ENCODE results near the gene S100A12.

The S100A12 gene

DNA sequence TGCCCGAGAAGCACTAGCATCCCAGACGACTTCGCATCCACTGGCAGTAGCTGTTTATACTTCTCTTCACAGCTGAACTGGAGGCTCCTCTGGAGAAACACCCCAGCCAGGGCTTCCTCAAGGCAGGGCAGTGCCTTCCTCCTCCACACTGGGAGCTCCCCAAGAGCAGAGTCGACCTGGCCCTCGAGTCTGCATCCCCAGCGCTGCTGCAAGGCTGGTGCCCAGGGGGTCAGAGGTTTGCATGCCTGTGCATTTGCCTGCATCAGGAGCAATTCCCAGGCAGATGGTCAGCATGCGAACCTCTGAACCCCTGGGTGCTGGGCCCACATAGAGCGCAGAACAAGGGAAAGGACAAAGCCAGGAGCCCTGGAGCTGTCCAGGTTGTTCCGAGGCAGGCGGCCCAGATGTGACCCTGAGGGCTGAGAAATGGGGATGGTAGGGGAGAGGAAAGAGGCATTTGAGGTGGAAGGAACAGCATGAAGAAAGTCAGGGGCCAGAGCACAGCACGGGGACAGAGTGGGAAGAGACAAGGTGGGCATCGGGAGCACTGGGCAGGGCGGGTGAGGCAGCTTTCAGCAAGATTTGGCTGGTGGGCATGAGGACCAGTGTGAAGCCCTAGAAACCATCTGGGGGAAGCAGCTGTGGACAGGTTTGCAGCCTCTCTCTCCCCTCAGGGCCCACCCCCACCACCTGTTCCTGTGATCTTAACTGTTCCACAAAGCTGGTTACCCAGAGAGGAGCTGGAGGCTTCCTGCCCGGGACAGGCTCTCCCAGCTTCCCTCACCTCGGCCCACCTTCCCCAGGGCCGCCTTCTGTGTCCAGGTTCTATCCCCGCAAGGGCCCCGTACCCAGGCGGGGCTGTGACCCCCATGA lies 21.9 kb upstream of the S100A12 start:
- no peak for DNase-seq (ENCODE audit: low spot score)

DNA sequence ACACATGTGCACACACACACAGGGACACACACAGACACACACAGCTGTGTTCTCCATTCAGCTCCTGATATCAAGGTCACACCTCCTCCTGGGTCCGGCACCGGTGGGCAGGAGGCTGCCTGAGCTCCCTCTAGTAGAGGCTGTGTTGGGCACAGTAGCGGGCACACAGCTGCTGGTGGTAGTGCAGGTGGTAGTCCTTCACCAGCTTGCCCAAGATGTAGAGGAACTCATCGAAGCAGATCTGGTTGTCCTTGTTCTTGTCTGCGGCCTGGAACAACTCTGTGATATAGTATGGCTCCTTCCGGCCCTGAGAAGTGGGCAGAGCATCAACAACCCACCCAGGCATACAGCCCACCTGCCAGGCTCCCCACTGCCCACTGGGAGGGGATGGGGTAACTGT lies 21.0 kb upstream of the S100A12 start:
- DNase-seq (ENCODE audit: low spot score), result no peak

DNA sequence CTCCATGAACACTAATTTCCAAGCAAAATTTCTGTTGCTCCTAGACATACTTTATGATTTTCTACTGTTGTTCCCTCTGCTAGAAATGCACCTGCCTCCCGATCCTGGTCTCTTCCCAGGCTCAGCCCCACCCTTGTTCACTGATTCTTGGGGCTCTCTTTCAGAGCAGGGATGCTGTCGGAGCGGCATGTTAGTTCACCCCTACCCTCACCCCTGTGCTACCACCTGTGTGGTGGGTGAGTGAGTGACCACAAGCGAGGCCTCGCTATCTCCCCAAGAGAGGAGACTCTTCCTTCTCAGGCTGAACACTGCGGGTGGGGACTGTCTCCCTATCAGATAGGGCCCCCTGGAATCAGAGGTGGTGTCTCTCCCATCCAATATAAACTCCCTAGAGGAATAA lies 20.4 kb upstream of the S100A12 start:
- DNase-seq (ENCODE audit: low spot score), result no peak

DNA sequence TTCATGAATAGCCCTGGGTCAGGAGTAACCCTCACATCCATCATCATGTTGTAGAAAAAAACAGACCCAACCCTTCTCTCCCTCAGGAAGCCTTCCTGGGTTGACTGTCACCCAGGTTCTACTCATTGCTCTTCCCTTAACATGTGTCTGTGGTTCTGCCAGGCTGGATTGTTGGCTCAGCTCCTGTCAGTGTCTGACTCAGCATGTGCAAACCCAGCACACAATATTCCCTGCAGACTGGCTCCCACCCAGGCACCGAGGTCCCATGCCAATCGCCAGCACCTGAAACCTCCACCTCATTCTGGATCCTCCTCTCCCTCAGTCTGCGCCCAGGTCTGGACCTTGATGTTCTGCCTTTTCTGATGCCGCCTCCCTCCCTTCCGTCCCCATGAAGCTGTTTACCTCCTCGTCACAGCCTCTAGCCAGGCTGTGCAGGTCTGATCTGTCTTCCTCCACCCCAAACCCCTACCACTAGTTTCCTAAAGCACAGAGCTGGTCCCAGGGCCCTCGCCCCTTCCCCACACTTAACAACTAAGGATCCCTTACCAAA lies 19.8 kb upstream of the S100A12 start:
- no peak for DNase-seq (ENCODE audit: low spot score)

DNA sequence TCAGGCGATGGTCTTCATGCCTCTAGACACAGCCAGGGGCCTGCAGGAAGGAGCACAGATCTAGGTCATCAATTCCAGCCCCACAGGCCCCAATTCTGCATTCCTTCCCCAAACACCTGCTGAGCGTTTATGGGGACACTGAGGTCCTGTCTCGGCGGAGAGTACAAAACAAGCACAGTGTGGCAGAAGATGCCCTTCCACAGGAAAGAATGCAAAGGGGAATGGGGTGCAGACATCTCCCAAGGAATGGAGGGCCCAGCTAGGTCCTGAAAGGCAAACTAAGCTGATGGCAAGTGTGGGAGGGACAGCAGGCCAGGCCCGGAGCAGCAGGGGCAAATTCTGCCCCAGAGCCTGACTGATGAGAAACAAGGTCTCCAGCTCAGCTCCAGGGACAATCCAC lies 19.0 kb upstream of the S100A12 start:
- DNase-seq (ENCODE audit: low spot score), result no peak

DNA sequence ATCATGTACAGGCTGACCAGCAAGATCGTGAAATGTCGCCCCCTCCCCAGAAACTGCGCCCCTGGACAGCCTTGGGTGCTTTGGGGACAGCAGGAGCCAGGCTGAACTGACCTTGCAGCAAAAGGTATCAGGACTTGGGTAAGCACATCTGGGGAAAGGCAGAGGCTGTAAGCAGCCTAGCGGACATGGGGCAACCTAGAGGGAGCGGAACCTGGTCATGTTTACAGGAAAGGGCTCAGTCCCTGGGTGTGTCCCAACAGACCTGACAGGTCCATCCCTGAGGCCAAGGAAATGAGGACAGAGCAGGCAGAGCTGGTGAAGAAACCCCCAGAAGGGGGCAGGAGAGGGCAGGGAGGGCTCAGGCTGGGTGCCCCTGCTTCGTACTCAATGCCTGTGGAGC lies 18.5 kb upstream of the S100A12 start:
- DNase-seq (ENCODE audit: low spot score), result no peak

DNA sequence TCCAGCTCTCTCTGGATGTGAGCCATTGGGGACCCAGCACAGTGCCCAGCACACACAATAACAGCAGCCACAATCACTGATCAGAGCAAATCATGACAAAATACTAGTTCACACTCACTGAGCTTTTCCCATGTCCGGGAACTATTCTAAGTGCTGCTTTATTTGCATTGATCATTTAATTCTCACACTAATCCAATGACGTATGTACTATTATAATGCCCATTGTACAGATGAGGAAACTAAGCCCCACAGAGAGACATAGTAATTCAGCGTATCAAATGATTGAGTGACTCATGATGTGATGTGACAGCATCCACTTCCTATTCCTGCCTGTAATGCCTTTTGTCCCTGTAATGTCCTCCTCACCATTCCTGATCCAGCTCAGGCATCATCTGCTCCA lies 17.4 kb upstream of the S100A12 start:
- DNase-seq (ENCODE audit: low spot score), result no peak

DNA sequence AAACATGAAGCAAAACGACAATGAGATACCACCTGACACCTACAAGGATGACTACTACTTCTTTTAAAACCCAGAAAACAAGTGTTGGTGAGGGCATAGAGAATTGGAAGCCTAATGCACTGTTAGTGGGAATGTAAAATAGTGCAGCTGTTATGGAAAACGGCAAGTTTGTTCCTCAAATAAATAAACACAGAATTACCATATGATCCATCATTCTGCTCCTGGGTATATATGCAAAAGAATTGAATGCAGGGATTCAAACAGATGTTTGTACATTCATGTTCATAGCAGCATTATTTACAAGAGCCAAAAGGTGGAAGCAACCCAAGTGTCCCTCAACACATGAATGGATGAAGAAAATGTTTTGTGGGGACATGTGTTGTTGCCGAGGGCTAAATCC lies 16.8 kb upstream of the S100A12 start:
- no peak for DNase-seq (ENCODE audit: low spot score)

DNA sequence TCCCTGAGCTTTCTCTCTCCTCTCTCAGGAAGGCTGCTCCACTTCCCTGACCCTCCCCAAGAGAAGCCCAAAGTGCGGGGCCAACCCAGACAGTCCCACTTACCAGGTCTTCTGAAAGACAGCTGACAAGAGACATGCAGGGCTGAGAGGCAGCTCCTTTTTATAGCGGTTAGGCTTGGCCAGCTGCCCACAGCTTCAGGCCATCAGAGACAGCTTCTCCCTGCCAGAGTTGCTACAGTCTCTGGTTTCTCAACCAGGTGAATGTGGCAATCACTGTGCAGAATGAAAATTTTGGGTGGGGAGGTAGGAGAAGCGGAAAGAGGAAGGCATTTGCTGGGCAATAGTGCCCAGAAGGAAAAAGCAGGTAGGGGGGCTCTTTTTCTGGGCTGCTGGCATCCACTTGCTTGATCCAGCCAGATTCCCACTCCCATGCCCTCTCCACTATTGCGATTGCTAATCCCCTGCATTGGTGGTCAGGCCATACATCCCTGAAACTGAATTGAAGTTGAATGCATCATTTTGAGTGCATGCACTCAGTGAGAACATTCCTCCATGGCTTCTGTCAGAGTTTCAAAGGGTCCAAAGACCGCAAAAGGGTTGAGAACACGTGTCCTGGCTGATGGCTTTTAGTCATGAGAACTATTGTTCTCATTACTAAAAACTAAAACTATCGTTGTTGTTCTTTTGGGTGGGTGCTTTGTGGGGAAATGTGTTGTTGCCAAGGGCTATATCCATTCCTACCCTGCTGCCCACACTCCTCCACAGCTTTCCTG lies 15.7 kb upstream of the S100A12 start, which contains the start of gene S100A8:
Gene S100A8, minus strand, starts transcription at position 136 of the 773 bp plus-strand sequence. CDS start 538 bp downstream, outside the sequence.
- DNase-seq (ENCODE audit: low spot score), result no peak

DNA sequence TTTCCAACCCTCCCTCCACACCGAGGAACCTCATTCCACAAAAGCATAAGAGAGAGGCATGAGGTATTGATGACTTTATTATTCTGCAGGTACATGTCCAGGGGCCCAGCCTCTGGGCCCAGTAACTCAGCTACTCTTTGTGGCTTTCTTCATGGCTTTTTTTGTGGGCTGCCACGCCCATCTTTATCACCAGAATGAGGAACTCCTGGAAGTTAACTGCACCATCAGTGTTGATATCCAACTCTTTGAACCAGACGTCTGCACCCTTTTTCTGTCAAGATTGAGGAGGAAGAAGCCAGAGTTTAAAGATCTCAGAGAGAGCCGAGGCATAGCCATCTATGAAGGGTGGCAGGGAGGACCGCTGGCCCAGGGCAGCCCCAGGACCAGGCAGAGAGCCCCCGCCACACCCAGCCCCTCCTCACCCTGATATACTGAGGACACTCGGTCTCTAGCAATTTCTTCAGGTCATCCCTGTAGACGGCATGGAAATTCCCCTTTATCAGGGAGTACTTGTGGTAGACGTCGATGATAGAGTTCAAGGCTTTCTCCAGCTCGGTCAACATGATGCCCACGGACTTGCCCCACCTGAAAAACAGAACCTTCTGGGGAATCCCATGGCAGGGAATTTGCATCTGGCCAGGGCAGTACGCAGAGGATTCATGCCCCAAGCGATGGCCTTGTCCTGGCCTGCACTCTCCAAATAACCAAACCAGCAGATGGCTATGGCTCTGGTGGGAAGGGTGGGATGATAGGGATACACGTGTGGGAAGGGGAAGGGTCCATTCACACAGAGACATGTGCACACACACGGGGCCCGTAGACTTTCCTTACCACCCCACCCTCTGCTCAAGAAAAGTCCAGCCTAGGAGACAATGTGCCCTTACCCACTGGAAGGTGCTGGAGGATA lies 14.8 kb upstream of the S100A12 start:
- DNase-seq (ENCODE audit: low spot score), result no peak

DNA sequence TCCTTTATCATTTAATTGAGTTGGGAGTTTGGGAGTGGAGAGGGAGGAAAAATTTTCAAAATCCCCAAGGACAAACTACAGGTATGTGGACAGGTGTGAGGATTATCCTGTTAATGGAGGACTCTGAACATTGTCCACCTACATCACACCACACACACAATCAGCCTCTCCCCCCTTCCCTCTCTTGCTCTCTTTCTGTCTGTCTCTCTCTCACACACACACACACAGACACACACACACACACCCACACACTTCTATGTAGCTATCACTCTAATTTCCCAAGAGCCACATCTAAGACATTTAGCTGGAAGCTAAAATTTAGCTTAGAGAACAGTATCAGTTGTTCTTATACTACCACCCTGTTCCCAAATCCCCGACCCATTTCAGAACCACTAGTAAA lies 14.0 kb upstream of the S100A12 start:
- no peak for DNase-seq (ENCODE audit: low spot score)

DNA sequence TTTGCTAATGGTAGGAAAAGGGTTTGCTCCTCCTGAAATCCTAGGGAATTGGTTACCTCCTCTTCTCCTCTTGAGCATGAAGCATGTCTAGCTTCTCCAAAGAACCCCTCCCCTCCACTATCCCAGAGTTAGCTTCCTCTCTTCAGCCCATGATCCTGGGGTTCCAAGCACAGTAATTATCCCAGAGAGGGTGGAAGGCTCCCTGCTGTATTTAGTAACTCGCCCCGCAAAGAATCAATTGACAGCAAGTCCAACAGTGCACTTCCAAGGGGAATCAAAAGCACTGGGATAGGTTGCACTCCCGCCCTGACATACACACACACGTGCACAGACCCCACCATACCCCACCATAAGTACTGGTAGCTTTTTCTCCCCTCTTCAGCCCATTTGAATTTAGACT lies 12.4 kb upstream of the S100A12 start:
- DNase-seq (ENCODE audit: low spot score), result no peak

DNA sequence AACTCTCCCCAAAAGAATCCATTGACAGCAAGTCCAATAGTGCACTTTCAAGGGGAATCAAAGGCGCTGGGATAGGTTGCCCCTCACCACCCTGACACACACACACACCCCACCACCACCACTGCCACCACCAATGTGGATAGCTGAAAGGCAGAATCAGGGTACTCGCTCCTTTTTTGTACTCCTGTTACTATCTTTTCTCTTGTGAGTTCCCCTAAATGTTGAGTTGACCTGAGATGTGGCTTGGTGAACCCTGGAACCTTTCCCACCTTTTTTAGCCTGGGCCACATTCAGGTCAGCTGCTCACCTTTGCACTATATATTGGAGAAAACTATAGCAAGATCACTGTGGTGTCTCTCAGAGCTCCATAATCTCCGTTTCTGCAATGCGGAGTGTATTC lies 11.6 kb upstream of the S100A12 start:
- no peak for DNase-seq (ENCODE audit: low spot score)

DNA sequence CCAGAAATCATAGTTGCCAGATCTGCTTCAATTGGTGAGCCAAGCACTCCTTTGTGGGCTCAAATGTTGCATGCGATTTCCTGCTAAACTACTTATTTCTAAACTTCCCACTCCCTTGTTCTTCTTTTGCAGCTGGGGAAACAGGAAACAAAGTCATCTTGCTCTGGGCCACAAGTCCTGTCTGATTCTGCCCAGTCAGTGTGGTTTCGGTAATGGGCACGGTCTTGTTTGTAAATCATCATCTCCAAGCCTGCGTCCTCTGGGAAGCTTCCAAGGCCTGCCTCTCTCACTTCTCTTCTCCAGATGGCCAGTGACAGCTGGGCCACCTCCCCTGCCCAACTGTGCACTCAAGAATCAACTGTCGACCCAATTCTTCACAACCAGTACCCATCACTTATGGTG lies 11.1 kb upstream of the S100A12 start:
- no peak for DNase-seq (ENCODE audit: low spot score)

DNA sequence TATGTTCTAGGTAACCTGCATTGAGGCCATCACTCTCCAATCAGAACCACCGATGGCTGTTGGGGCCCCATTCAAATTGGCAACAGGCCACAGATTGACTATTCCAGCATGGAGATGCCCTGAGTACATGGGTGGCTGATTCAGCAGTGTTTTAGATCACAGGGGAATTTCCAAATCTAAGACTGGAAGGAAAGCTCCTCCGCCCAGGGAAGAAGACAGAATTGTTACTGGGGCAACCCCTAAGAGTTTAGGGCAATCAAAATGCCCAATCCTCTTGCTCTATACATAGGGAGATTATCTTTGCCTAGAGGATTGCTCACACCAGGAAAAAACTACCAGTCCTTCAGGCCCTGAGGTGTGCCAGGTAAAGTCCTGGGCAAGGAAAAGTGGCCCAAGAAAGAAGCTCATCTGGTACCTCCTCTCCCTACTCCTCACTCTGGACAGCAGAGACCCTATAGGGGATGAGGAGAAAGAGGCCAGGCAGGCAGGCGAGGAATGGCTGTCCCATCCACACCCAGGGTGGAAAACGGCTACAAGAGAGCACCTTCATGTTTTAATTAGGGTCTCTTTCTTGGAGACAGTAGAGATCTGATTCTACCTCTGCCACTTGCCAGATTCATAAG lies 9.6 kb upstream of the S100A12 start:
- no peak for DNase-seq (ENCODE audit: low spot score)

DNA sequence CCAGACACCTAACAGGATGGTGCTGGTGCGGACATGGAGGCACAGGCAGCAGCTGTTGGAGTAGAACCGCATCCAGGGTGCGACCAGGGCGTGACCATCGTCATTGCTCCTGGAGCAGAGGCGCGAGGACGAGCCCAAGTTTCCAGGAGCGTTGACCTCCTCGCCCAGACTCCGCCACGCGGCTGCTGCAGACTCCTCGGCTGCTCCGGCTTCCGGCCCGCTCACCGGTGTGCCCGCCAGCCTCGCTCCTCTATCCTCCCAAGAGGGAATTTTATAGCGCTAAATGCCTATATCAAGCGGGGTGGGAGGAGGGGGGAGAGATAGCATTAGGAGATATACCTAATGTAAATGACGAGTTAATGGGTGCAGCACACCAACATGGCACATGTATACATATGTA lies 5.3 kb upstream of the S100A12 start:
- DNase-seq (ENCODE audit: low spot score), result no peak

DNA sequence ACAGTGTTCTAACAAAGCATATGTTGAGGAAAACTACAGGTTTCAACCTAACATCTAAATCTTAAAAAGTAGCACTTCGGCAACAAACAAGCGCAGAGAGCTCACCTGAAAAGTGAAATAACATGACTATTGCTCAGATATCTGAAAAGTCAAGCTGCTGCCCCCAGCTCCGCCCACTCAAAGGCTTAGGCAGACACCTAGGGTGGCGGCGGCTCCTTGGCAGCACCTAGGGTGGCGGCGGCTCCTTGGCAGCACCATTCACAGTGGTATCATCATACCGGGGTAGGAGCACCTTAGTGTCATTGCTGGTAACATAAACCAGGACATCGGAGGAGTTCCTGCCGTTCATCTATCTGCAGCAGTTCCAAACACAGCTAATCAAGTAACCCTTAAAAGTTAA lies 4.2 kb upstream of the S100A12 start:
- no peak for DNase-seq (ENCODE audit: low spot score)

DNA sequence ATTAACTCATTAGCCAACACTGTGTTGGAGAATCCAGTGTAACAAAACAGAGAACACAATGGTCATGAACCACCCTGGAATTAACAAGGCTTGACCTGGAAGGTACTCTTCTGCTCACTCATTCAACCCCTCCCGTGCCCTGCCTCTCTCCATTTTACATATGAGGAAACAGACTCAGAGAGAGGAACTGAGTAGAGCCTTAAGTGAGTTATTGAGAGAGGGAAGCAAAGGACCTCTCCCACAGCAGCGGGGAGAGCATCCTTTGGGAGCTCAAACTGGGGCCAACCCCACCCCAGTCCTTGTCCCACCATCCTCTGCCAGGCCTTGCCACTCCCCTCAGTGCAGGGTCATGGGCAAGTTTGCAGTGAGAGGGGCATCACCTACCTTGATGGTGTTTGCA lies 1.4 kb downstream of the S100A12 start:
- no peak for DNase-seq (ENCODE audit: low spot score)

DNA sequence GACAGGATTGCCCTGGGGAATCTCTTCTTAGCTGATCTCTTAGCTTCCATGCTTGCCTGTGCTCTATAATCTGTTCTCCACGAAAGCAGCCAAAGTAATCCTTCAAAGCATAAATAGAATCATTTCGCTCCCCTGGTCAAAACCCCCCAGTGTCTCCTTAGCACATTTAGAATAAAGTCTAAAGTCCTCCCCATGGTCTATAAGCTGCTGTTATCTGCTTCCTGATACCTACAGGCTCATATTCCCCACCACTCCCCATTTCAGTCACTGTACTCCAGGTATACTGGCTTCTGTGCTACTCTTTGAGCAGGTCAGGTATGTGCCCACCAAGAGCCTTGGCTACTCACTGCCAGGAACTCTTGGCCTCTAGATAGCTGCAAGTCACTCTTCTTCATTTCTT lies 2.9 kb downstream of the S100A12 start:
- DNase-seq (ENCODE audit: low spot score), result no peak

DNA sequence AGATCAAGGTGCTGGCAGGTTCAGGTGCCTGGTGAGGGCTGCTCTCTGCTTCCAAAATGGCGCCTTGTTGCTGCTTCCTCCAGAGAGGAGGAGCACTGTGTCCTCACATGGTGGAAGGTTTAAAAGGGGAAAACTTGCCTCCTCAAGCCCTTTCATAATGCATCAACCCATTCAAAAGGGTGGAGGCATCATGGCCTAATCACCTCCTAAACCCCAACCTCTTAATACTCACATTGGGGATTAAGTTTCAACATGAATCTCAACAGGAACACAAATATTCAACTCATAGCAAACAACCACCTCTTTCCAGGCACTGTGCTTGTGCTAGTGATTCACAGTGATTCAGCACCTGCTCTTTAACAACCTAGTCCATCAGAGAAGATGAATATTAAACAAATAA lies 4.2 kb downstream of the S100A12 start:
- DNase-seq (ENCODE audit: low spot score), result no peak

DNA sequence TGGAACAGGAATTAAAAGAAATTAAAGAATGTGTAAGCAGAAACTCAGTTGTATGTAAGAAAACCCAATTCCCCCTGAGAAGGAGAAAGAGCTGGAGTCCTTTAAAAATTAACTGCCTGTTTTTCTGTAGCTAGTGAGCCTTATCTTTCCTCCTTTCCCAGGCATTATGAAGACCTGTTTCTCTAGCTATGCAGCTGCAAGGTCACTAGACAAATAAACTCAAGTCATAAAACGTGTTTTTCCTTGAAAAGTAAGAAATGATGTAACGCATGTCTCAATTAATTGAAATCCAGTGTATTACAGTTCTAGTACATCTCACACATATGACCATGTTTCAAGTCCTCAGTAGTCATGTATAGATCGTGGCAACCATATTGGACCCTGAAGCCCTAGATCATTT lies 5.3 kb downstream of the S100A12 start:
- DNase-seq (ENCODE audit: low spot score), result no peak

DNA sequence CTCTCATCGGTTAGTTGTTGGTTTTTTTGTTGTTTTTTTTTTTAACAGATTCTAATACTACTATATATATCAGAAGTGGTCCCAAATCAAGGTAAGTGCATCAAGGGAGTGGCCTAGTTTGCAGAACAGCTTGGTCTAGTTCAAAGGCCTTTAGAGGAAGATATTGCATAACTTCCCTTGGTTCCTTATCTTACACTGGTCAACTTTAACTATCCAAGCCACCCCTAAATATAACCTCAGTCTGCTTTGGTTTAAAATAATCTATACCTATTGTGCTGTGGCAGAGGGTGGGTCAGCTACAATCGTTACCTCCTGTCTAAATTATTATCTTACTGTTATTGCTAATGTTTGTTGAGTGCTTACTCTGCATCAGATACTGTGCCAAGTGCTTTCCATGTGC lies 6.9 kb downstream of the S100A12 start:
- no peak for DNase-seq (ENCODE audit: low spot score)

Data from AG08395 (cell line).